Measurements from ENCODE around the gene WDR73. TPM values are rescaled to one million over a fixed set of nuclear protein-coding genes. Genes with fewer than 3 reads are reported as not detected.
A peak's percentile ranks its signal among the peaks of the same experiment; 100 is the strongest.
"Not testable (repeated sequence)": the region's sequence is repeated elsewhere in the genome, so short reads cannot be mapped to it uniquely, and the experiment has no call there.

Gene WDR73
- total RNA-seq, 1 donor from 2014 or later: 18.5 TPM

DNA sequence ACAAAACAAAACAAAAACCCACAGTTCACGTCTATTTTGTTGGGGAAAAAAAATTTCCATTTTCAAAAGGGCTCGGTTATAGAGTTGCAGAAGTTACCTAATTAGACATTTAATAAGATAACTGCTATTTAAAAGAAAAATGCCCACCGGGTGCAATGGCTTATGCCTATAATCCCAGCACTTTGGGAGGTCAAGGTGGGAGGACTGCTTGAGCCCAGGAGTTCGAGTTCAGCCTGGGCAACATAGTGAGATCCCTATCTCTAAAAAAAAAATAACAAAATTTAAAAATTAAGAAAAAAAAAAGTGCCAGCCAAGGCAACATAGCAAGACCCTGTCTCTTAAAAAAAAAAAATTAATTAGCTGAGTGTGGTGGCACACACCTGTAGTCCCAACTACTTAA is 42.7 kb upstream of the WDR73 start:
- no peak for TF ChIP-seq CTCF (IDR thresholded peaks at IDR 0.05; ENCODE audit: insufficient read depth, low read length, poor library complexity, severe bottlenecking)
- DNase-seq (ENCODE audit: low read depth): no peak
- Histone ChIP-seq H3K4me3 (ENCODE audit: low read depth, low read length) (no peak overlapping the region), H3K27me3 (ENCODE audit: control insufficient read depth, insufficient read depth, low read length) (no peaks in the 10 kb centered on the region), H3K36me3 (ENCODE audit: control insufficient read depth, insufficient read depth, low read length) (no peaks in the 10 kb centered on the region)

DNA sequence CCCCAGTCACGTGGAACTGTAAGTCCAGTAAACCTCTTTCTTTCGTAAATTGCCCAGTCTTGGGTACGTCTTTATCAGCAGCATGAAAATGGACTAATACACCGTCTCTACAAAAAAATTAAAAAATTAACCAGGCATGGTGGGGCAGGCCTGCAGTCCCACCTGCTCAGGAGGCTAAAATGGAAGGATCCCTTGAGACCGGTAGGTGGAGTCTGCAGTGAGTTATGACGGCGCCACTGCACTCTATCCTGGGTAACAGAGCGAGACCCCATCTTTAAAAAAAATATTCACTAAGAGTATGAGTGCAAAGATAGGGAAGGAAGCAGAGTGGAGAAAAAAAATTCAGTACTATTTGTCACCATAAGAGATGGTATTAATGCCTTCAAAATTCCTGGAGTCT is 36.3 kb upstream of the WDR73 start:
- Histone ChIP-seq H3K36me3 (ENCODE audit: control insufficient read depth, insufficient read depth, low read length) (no peaks in the 10 kb centered on the region), H3K27me3 (ENCODE audit: control insufficient read depth, insufficient read depth, low read length) (no peaks in the 10 kb centered on the region), H3K4me3 (ENCODE audit: low read depth, low read length) (no peak overlapping the region)
- TF ChIP-seq CTCF (IDR thresholded peaks at IDR 0.05; ENCODE audit: insufficient read depth, low read length, poor library complexity, severe bottlenecking): no peak
- no peak for DNase-seq (ENCODE audit: low read depth)

GRCh38 chr15:84689858-84690257 is 35.8 kb upstream of the WDR73 start:
- no peak for DNase-seq (ENCODE audit: low read depth)
- TF ChIP-seq CTCF (IDR thresholded peaks at IDR 0.05; ENCODE audit: insufficient read depth, low read length, poor library complexity, severe bottlenecking): no peak
- H3K27me3 ChIP-seq (ENCODE audit: control insufficient read depth, insufficient read depth, low read length): no peaks in the 10 kb centered on the region
- H3K4me3 ChIP-seq (ENCODE audit: low read depth, low read length): no peak overlapping the region
- no peaks in the 10 kb centered on the region for H3K36me3 ChIP-seq (ENCODE audit: control insufficient read depth, insufficient read depth, low read length)

GRCh38 chr15:84686446-84686845 is 32.4 kb upstream of the WDR73 start:
- H3K4me3 ChIP-seq (ENCODE audit: low read depth, low read length); DNase-seq (ENCODE audit: low read depth); H3K36me3 ChIP-seq (ENCODE audit: control insufficient read depth, insufficient read depth, low read length); H3K27me3 ChIP-seq (ENCODE audit: control insufficient read depth, insufficient read depth, low read length): not testable (repeated sequence)

- peak; percentile 19 for DNase-seq (ENCODE audit: low read depth)
- H3K4me3 ChIP-seq (ENCODE audit: low read depth, low read length): no peak overlapping the region
- TF ChIP-seq CTCF (IDR thresholded peaks at IDR 0.05; ENCODE audit: insufficient read depth, low read length, poor library complexity, severe bottlenecking): no peak
- no peaks in the 10 kb centered on the region for H3K27me3 ChIP-seq (ENCODE audit: control insufficient read depth, insufficient read depth, low read length)
- no peaks in the 10 kb centered on the region for H3K36me3 ChIP-seq (ENCODE audit: control insufficient read depth, insufficient read depth, low read length)
These were observed 31.2 kb upstream of the WDR73 start for GRCh38 chr15:84685304-84685703.

GRCh38 chr15:84684092-84684491 is 30.0 kb upstream of the WDR73 start:
- H3K27me3 ChIP-seq (ENCODE audit: control insufficient read depth, insufficient read depth, low read length): no peaks in the 10 kb centered on the region
- peak; percentile 28 for DNase-seq (ENCODE audit: low read depth)
- TF ChIP-seq CTCF (IDR thresholded peaks at IDR 0.05; ENCODE audit: insufficient read depth, low read length, poor library complexity, severe bottlenecking): no peak
- H3K36me3 ChIP-seq (ENCODE audit: control insufficient read depth, insufficient read depth, low read length): peaks cover 1% of the 10 kb centered on the region
- H3K4me3 ChIP-seq (ENCODE audit: low read depth, low read length): no peak overlapping the region
